Suprapubic skin (tissue), 3 donors: ENCODE results near the gene LPIN1.
"Not testable (repeated sequence)": the region's sequence is repeated elsewhere in the genome, so short reads cannot be mapped to it uniquely, and the experiment has no call there.

ENCODE experiments used
- CTCF ChIP-seq, 2 donors: fragments of 200-600 bp in 1 of 2; fragments of 450-650 bp in 1 of 2; sonication (generic) in 1 of 2; IDR thresholded peaks; one replicate each; pipeline ENCODE4 v1.5.1; 2016 to 2019; ENCODE audit warnings: antibody characterized with exemption in 2 of 2, mild to moderate bottlenecking in 1 of 2, moderate library complexity in 1 of 2
- POLR2AphosphoS5 ChIP-seq, 3 donors: sonication (generic); formaldehyde crosslinking; IDR thresholded peaks; one replicate each; pipeline ENCODE4 v1.6.1; 2017; ENCODE audit warnings: antibody characterized with exemption in 3 of 3

- TF ChIP-seq CTCF, POLR2AphosphoS5 (IDR thresholded peaks at IDR 0.05): not testable (repeated sequence)
Observed at GRCh38 chr2:11737852-11738251, 8.6 kb upstream of the LPIN1 start.
